Measurements from ENCODE around the gene PCGF3.
"Not testable (repeated sequence)": the region's sequence is repeated elsewhere in the genome, so short reads cannot be mapped to it uniquely, and the experiment has no call there.

Gene PCGF3

DNA sequence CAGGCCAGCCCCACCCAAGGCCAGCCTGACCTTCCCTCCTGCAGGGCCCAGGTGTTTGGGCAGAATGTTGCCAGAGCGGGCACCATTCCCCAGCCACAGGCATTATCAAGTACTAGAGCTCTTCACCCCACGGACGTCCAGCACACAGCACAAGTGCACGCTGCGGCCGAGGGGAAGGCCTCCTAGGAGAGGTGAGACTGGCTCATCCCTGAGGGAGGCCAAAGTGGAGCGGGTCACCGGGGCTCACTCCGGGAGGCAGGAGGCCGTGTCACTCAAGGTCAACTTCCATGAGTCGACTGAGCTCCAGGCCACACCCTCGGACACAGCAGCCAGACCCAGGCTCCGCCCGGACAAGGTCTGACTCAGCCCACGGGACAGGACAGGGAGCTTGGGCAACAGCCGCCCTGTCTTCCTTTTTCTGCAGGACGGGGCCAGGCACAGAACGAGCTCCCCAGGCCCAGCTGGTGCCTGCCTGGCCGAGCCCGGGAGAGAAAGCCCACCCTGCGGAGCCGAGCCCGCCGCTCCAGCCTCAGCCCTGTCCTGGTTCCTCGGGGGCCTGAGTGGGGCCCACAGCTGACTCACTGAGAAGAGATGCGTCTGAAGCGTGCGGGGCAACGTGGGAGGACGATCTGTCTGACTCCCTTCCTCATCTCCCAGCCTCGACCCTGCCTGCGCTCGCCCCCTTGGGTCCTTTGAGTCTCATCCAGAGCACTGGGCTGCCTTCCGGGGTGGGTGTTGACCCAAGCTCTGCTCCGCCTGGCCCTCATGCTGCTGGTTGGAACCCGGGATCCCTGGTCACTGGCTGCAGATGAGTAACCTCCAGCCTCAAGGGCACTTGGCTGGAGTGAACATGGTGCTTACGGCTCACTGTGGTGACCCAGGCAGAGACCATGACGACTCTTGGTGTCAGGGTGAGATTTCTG lies 18.3 kb upstream of the PCGF3 start:
- no peak overlapping the region for H3K27ac ChIP-seq (ENCODE audit: low read length)
- H3K9ac ChIP-seq (ENCODE audit: low read length), result no peak overlapping the region

DNA sequence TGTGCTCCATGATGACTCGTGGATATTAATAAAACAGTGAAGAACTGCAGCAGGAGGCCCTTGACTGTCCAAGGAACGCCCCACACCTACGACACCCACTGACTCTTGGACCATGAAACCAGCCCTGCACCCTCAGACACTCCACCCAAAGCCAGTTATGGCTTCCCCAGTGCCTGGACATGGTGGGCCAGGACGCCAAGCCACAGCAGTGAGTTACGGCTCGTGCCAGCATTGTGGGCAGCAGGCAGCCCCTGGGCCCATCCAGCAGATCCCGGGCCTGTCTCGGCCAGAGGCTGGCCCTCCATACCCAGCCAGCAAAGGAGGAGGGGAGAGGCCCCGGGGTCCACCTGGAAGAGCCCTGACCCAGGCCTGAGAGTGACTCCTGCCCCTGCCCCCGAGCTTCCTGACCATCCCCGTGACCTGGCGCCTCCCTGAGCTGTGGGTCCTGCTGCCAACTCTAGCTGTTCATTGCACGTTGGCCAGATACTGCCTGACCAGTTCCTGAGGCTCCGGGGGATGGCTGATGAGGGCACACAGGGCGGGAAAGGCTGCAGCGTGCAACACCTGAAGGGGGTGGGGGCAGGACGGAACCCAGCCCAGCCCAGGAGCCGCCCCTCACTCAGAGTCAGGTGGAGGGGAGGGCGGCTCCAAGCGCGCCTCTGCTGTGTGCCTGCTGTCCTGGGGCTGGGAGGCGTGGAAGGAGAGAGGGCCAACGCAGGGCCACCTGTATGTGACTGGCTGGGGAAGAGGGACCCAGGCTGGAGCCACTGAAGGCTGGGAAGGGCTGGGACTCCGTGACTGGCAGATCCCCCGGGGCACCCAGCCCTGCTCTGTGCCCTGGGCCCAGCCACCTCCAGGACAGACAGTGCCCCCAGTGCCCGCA lies 17.4 kb upstream of the PCGF3 start:
- Histone ChIP-seq H3K27me3 (ENCODE audit: control insufficient read depth, insufficient read depth, low read length) (no peaks in the 10 kb centered on the region), H3K36me3 (ENCODE audit: control insufficient read depth, low read depth, low read length) (no peaks in the 10 kb centered on the region), H3K27ac (ENCODE audit: low read length) (no peak overlapping the region), H3K4me3 (ENCODE audit: low read length) (peak overlapping the region; percentile 47), H3K9me3 (ENCODE audit: control insufficient read depth, low read depth, low read length) (no peaks in the 10 kb centered on the region), H3K4me1 (ENCODE audit: control insufficient read depth, low read depth, low read length) (peaks cover 7% of the 10 kb centered on the region), H3K9ac (ENCODE audit: low read length) (no peak overlapping the region)

More for the DNA sequence above, 18.3 kb upstream of the PCGF3 start:
- H3K27me3 ChIP-seq (ENCODE audit: control insufficient read depth, insufficient read depth, low read length), result no peaks in the 10 kb centered on the region
- H3K9me3 ChIP-seq (ENCODE audit: control insufficient read depth, low read depth, low read length), result no peaks in the 10 kb centered on the region
- peaks cover 7% of the 10 kb centered on the region for H3K4me1 ChIP-seq (ENCODE audit: control insufficient read depth, low read depth, low read length)
- no peak overlapping the region for H3K4me3 ChIP-seq (ENCODE audit: low read length)
- H3K36me3 ChIP-seq (ENCODE audit: control insufficient read depth, low read depth, low read length), result no peaks in the 10 kb centered on the region

DNA sequence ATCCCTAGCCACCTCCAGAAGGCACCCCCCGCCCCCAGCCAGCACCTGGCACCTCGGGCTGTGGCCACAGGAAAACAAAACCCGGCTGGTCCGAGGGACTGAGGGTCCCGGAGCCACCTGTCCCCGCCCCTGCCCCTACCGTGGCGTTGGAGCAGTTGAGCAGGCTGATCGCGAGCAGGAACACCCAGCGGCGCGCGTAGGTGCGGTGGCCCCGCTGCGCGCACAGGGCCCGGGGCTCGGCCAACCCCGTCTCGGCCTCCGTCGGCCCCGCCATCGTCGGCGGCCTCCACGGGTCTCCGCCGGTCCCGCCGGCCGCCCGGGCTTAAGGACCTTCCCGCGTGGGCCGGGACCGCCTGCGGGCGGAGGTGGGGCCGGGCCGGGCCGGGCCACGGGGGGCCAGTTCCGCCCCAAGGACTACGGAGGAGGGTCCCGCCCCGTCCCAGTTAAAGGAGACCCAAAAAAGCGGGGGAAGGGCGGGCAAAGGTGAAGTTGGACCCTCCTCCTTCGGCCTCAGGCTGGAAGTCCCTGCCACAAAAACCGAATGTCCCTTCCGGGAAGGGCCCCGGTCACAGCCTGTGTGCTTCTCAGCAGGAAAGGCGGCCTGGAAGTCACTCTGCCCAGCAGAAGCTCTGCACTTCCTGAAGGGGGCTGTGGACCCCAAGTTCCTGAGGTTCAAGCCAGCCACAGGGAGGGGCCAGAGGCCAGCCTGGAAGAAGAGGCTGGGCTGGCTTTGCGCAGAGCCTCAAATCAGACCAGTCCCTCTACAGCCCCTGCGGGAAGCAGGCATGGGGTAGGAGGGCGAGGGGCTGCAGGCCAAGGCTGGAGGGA lies 16.6 kb upstream of the PCGF3 start, which contains the start of gene SLC49A3:
Gene SLC49A3, minus strand, starts transcription at position 298 of the 828 bp plus-strand sequence. Its CDS starts 24 bp downstream, at position 274.
- no peaks in the 10 kb centered on the region for H3K27me3 ChIP-seq (ENCODE audit: control insufficient read depth, insufficient read depth, low read length)
- no peaks in the 10 kb centered on the region for H3K36me3 ChIP-seq (ENCODE audit: control insufficient read depth, low read depth, low read length)
- H3K27ac ChIP-seq (ENCODE audit: low read length), result no peak within 1 kb of the TSS
- H3K9me3 ChIP-seq (ENCODE audit: control insufficient read depth, low read depth, low read length), result no peaks in the 10 kb centered on the region
- H3K4me3 ChIP-seq (ENCODE audit: low read length), result peak within 1 kb of the TSS; percentile 47
- H3K9ac ChIP-seq (ENCODE audit: low read length), result no peak within 1 kb of the TSS
- H3K4me1 ChIP-seq (ENCODE audit: control insufficient read depth, low read depth, low read length), result peaks cover 7% of the 10 kb centered on the region

DNA sequence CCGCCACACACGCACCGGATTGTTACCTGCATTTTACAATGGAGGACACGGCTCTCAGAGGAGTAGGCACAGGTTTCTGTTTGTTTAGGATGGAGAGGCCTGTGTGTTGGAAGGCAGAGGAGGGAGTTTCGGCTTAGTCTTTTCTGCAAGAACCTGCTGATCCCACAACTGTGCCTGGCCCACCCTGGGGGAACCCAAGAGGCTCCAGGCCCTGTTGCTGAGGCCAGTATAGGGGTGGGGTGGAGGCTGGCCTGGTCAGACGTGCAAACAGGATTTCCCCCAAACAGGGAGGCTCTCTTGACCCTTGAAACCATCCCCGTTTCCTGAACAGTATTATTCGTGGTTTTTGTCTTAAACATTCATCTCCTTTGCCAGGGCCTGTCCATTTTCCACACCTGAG lies 15.9 kb upstream of the PCGF3 start:
- Histone ChIP-seq H3K27me3 (ENCODE audit: control insufficient read depth, insufficient read depth, low read length) (no peaks in the 10 kb centered on the region), H3K4me1 (ENCODE audit: control insufficient read depth, low read depth, low read length) (peaks cover 7% of the 10 kb centered on the region), H3K9me3 (ENCODE audit: control insufficient read depth, low read depth, low read length) (no peaks in the 10 kb centered on the region), H3K4me3 (ENCODE audit: low read length) (peak overlapping the region; percentile 47), H3K27ac (ENCODE audit: low read length) (no peak overlapping the region), H3K9ac (ENCODE audit: low read length) (no peak overlapping the region), H3K36me3 (ENCODE audit: control insufficient read depth, low read depth, low read length) (no peaks in the 10 kb centered on the region)

DNA sequence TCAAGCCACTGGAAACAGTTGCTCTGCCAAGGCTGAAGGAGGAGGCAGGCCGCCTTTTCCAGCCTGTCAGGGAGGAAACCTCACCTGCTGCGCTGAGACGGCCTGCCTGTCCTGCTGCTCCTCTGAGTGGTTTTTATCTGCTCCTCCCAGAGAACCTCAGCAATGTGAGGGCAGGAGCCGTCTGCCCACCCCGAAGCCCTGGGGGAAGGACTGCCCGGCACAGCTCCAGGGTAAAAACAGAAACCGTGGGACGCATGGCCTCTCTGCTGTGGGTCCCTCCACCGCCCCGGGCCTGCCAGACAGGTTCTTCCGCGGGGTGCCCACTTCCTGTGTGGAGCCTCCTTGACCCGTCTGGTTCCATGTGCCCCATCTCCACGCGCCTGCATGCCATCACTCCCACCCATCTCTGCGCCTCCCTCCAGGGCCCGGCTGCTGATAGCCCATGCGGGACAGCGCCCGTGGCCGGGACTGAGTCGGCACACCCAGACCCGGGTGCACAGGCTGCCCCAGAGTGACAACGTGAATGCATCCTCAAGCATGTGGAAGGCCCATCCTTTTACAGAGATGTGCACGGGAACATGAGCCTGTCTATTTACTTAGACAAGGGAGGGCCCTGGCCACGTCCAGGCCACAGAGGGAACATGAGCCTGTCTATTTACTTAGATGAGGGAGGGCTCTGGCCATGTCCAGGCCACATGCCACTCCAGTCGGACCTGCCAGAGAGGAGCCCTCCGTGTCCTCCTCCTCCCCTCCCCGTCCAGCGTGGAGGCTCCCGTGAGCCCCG lies 12.7 kb upstream of the PCGF3 start:
- no peaks in the 10 kb centered on the region for H3K27me3 ChIP-seq (ENCODE audit: control insufficient read depth, insufficient read depth, low read length)
- no peak overlapping the region for H3K4me3 ChIP-seq (ENCODE audit: low read length)
- H3K4me1 ChIP-seq (ENCODE audit: control insufficient read depth, low read depth, low read length), result peaks cover 7% of the 10 kb centered on the region
- H3K27ac ChIP-seq (ENCODE audit: low read length), result no peak overlapping the region
- H3K9ac ChIP-seq (ENCODE audit: low read length), result no peak overlapping the region
- no peaks in the 10 kb centered on the region for H3K9me3 ChIP-seq (ENCODE audit: control insufficient read depth, low read depth, low read length)
- H3K36me3 ChIP-seq (ENCODE audit: control insufficient read depth, low read depth, low read length), result no peaks in the 10 kb centered on the region

DNA sequence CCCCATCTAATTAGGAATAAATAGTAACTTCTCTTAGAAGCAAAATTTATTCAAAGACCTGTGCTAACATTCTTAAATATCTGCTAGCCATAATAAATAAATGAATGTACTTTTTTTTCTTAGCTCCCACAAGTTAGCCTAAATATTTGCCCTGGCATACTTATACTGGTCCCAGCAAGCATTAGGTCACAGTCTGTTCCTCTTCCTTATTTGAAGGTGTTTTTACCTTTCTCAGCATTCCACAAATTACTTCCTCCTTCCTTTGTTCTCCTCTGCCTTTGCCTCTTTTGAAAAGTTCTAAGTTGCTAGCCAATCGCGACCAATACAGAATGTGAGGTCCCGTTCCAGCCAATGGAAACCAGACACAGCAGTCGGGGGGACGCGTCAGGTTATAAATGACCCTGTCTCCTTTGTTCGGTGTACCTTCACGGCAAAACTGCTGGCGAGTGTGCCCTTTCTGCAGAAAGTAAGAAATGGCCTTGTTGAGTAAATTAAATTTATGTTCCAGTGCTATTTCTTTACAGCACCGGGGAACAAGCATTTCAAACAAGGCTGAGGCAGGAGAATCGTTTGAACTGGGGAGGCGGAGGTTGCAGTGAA lies 11.2 kb upstream of the PCGF3 start:
- not testable (repeated sequence) for H3K9ac ChIP-seq (ENCODE audit: low read length); H3K4me3 ChIP-seq (ENCODE audit: low read length); H3K4me1 ChIP-seq (ENCODE audit: control insufficient read depth, low read depth, low read length); H3K9me3 ChIP-seq (ENCODE audit: control insufficient read depth, low read depth, low read length); H3K27me3 ChIP-seq (ENCODE audit: control insufficient read depth, insufficient read depth, low read length); H3K36me3 ChIP-seq (ENCODE audit: control insufficient read depth, low read depth, low read length); H3K27ac ChIP-seq (ENCODE audit: low read length)

DNA sequence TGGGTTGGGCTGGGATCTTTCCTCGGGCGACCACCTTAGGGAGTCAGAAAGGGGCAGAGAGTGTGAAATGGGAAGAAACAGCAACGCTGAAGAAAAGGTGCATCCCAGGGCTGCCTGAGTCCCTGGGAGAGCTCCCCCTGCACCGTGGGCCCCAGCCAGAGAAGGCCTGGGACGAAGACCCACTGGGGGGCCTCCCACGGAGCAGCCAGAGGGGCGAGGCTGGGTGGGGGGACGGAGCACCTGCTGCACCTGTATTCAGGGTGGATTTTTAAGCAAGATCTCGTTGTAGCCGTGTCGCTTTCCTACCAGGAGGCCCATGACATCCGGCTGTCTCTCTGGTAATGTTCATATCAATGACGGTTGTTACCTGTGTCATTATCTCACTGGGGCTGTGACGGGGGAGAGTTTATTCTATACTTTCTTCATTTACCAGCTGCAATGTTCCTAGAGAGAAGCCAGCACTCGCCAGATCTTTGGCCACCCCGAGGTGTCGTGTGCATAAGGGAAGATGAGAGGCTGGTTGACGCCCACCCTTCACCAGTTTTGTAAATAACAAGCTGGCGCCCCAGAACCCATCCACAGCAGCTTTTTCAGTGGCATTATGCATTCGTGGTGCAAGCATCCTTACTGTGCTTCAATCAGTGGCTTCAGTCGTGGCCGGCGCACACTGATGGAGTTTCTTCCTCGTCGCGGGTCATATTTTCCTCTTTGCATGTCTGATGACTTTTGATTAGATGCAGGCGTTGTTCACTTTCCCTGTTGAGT lies 5.6 kb upstream of the PCGF3 start:
- Histone ChIP-seq H3K36me3 (ENCODE audit: control insufficient read depth, low read depth, low read length) (no peaks in the 10 kb centered on the region), H3K4me3 (ENCODE audit: low read length) (no peak overlapping the region), H3K9me3 (ENCODE audit: control insufficient read depth, low read depth, low read length) (no peaks in the 10 kb centered on the region), H3K27me3 (ENCODE audit: control insufficient read depth, insufficient read depth, low read length) (peaks cover 3% of the 10 kb centered on the region), H3K4me1 (ENCODE audit: control insufficient read depth, low read depth, low read length) (no peaks in the 10 kb centered on the region), H3K27ac (ENCODE audit: low read length) (no peak overlapping the region), H3K9ac (ENCODE audit: low read length) (no peak overlapping the region)

DNA sequence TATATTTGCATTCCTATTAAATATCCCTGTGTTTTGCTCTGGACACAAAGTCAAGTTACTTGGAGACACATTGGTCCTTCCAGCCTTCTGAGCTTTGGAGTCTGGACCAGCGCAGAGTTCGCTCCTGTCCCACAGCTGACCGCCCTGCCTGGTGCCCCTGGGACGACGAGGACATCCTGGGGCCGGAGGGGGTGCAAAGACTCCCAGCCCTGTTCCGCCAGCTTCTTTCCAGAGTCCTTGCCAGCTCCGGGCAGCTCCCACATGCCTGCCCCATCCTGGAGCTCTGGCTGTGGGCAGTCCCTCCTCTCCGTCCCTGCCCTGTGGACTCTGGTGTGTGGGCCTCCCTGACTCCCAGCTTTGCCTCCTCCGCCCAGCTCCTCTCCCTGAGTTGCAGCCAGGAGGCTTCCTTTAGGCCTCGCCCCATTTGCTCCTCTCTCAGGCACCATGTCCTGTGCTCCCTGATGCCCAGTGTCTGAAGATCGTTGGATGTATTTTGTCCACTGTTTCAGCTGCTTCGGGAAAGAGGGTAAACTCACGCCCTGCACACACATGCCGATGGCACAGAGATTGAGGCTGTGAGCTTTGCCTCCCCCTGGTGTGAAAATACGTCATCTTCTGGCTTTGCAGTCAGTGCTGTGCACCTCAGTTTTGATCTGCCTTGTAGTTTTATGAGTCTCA lies 4.9 kb upstream of the PCGF3 start:
- no peaks in the 10 kb centered on the region for H3K4me1 ChIP-seq (ENCODE audit: control insufficient read depth, low read depth, low read length)
- H3K27ac ChIP-seq (ENCODE audit: low read length), result no peak overlapping the region
- no peaks in the 10 kb centered on the region for H3K9me3 ChIP-seq (ENCODE audit: control insufficient read depth, low read depth, low read length)
- H3K4me3 ChIP-seq (ENCODE audit: low read length), result no peak overlapping the region
- peaks cover 6% of the 10 kb centered on the region for H3K27me3 ChIP-seq (ENCODE audit: control insufficient read depth, insufficient read depth, low read length)
- no peak overlapping the region for H3K9ac ChIP-seq (ENCODE audit: low read length)
- H3K36me3 ChIP-seq (ENCODE audit: control insufficient read depth, low read depth, low read length), result no peaks in the 10 kb centered on the region

DNA sequence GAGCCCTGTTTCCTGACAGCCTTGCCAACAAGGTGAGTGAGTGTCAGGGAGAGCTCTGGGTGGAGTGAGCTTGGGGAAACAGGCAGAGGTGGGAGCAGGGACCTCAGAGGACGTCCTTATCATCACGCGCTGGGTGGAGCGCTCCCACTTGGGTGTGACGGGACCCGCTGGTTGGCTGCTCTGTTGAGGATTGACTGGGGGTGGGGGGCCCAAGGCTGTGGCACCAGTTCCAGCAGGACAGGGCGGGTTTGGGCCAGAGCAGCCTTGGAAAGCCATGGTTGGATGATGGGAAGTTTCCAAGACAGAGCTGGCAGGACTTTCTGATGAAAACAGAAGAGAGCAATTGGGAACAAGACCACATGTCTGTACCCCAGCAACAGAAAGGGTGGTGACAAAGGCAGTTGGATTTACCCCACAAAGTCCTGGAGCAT lies 3.0 kb upstream of the PCGF3 start:
- Histone ChIP-seq H3K27me3 (ENCODE audit: control insufficient read depth, insufficient read depth, low read length) (peaks cover 6% of the 10 kb centered on the region), H3K27ac (ENCODE audit: low read length) (no peak overlapping the region), H3K9me3 (ENCODE audit: control insufficient read depth, low read depth, low read length) (no peaks in the 10 kb centered on the region), H3K4me3 (ENCODE audit: low read length) (no peak overlapping the region), H3K9ac (ENCODE audit: low read length) (no peak overlapping the region), H3K36me3 (ENCODE audit: control insufficient read depth, low read depth, low read length) (no peaks in the 10 kb centered on the region), H3K4me1 (ENCODE audit: control insufficient read depth, low read depth, low read length) (peaks cover 5% of the 10 kb centered on the region)
